ENCODE results near the gene SDK1. TPM values are rescaled to one million over a fixed set of nuclear protein-coding genes. Genes with fewer than 3 reads are reported as not detected.

The SDK1 gene
- polyA plus RNA-seq, 1 donor, result 7.1 TPM

DNA sequence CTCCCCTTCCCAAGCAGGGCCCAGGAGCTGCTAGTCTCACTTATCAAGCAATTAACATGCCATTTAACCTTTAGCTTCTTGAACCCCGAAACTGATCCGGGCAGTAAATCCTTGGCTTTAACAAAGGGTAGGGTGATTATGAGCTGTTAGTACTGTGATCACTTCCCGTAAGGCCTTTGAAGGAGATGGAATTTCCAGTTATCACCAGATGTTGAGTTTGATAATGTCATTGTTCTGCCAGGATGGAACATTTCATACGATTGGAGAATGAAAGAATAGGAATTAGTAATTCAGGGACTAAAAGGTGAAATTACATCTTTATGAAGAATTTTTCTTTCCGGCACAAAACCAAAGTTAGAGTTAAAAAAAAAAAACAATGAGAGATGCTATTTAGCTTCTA, 810.1 kb downstream of the SDK1 start:
- DNase-seq, result no peak

DNA sequence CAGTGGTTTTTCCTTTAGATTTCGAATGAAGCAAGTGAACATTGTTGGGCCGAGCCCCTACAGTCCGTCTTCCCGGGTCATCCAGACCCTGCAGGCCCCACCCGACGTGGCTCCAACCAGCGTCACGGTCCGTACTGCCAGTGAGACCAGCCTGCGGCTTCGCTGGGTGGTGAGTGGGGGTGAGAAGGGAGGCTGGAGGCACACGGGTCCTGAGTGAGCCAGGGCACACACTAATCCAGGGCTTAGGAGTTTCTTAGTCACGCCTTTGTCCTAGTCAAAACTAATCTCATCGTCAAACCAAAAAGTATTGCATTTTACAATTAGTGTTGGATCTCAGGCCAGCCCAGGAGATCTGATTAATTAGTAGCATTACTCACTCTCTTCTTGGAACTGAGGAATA, 812.2 kb downstream of the SDK1 start:
- DNase-seq, result no peak

DNA sequence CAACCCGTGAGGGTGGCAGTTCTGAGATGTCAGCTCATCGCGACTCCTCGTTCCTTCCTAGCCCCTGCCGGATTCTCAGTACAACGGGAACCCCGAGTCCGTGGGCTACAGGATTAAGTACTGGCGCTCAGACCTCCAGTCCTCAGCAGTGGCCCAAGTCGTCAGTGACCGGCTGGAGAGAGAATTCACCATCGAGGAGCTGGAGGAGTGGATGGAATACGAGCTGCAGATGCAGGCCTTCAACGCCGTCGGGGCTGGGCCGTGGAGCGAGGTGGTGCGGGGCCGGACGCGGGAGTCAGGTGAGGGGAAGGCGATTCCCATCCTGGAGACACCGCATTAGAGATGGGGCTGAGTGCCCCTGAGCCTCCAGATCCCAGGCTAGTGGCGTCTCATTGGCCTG, 812.9 kb downstream of the SDK1 start:
- no peak for DNase-seq

DNA sequence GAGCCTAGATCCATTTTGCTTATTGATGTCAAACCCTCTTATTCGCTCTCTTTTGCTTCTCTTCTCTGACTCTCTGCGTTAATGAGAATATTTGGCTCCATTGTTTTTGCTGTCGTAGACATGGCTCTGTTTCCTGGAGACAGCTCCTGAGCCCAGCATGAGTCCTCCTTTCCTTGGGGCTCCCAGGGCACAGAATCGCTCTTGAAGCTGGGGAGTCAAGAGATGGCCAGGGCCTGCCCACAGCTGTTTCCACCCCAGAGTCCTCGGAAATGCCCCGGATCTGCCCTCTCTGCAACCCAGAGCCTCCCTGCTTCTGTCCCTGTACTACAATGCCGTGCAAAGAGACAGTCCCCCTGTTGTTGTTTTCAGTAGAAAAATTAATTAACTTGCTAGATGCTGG, 814.4 kb downstream of the SDK1 start:
- no peak for DNase-seq

DNA sequence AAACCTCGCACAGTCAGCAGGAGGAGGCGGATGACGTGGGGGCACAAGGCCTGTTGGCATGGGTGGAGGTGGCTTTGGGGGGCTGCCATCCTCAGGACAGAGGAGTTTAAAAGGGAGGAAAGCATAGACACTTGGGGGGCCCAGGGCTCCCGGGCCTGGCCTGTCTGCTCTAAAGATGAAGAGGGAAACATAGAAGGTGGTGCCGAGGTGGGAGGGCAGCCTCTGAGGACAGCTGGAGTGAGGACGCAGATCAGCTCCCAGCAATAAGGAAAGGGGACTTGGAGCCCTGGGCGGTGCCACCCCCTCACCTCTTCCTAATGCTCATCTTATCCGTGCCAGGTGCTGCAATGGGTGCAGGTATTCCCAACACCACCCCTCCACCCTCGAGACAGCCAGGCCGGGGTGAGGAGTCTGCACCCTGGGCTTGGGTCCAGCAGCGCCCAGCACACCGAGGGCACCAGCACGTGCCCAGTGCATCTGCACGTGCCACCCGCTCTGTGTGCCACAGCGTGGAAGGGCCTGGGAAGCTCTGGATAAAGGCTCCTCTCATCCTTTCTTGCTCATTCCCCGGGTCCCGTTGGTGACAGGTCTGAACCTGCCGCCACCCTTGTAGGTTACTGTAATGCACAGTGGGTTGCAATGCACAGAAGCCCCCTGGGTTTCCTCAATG, 815.0 kb downstream of the SDK1 start:
- no peak for DNase-seq

DNA sequence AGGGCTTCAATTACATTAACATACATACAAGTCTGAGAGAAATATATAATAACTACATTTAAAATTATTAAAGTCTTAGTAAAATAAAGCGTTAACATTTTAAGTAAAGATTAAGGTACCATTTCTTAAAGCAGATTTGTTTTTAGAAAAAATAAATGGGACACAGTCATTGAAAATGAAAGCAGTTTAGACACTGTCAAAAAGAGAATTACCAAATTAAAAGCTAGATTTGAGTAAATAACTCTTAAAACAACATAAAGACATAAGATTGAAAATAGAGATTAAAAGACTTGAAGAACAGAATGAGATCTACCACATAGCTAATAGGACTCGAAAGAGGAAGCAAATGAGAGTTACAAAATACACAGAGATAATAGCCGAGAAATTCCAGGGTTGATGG, 818.8 kb downstream of the SDK1 start:
- DNase-seq, result no peak

DNA sequence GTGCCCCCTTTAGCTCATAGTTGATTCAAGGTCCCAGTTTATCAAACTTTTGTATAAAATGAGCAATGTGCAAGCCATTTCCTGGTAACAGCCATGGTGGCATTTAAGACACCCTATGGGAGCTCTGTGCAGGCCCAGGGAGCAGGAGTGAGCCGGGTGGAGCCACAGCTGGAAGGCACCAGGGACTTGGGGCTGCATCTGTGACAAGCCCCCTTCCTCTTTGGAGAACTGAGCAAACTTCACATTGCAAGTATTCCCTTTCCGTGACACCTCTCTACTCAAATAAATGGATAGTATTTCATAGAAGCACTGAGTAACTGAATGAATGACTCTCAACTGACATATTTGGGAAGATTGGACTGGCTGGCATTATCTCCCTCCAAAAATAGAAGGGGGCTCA, 822.3 kb downstream of the SDK1 start:
- no peak for DNase-seq

DNA sequence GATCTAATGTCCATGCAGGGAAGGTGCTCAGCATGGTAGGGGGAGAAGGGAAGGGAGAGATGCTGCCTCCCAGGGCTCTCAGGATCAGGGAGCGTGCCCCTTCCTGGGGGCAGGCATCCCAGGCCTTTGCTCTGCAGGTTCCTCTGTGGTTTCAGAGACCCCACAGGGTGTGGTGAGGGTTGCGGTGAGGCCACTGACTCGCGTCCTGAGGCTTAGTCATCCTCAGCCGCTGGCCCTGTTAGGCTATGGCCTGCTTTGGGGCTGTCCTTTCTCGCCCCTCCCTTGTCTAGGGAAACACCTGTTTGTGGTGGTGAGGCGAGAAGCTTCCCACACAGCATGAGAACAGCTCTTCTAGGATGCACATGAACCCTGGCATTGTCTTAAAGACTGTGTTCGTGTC, 822.8 kb downstream of the SDK1 start:
- DNase-seq, result no peak

DNA sequence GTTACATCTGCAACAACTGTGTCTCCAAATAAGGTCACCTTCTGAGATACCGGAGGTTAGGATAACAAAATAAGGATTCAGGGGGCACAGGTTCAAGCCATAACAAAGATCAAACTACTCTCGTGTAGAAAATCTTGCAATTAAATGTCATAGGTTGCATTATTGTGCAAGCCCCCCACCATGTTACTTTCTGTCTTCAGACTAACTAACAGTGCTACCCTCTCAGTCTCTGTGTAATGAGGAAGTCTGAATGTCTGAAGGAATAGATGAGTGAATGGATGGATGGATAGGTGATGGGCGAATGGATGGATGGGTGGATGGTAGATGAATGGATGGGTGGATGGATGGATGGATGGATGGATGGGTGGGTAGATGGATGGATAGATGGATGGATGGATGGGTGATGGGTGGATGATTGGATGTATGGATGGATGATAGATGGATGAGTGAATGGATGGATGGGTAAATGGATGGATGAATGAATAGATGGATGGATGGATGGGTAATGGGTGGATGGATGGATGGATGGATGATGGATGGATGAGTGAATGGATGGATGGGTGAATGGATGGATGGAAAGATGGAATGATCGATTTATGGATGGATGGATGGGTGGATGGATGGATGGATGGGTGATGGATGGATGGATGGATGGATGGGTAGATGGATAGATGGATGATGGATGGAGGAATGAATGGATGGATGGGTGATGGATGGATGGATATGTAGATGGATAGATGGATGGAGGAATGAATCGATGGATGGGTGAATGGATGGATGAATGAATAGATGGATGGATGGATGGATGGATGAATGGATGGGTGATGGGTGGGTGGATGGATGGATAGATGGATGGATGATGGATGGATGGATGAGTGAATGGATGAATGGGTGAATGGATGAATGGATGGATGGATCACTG, 823.8 kb downstream of the SDK1 start:
- no peak for DNase-seq

DNA sequence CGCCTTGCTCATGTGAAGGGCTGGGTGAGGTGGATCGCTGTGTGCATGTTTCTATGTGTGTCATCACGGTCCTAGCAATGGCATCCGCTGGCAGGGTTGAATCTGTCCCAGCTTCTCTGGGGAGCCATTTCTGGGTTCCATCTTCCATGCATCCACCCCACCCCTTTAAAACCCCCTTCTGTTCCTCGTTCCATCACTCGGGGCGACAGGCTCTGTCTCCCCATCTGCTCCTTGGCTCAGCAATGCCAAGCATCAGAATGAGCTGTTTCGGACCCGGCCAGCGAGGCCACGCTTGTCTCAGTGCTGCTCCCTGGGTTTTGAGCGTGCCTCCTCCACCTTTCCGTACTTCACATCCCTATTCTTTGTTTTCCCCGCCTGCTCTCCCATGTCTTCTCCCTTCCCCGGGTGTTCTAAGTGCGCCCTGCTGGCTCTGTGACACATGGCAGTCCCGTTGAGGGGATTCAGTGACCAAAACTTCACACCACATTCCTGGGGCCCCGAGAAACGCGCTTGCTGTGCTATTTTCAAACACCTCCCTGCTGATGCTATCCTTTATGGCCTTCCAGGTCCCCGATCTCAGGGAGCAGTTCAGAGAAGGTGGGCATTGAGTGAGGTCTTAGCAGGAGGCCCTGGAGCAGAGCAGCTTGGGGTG, 827.0 kb downstream of the SDK1 start:
- no peak for DNase-seq

DNA sequence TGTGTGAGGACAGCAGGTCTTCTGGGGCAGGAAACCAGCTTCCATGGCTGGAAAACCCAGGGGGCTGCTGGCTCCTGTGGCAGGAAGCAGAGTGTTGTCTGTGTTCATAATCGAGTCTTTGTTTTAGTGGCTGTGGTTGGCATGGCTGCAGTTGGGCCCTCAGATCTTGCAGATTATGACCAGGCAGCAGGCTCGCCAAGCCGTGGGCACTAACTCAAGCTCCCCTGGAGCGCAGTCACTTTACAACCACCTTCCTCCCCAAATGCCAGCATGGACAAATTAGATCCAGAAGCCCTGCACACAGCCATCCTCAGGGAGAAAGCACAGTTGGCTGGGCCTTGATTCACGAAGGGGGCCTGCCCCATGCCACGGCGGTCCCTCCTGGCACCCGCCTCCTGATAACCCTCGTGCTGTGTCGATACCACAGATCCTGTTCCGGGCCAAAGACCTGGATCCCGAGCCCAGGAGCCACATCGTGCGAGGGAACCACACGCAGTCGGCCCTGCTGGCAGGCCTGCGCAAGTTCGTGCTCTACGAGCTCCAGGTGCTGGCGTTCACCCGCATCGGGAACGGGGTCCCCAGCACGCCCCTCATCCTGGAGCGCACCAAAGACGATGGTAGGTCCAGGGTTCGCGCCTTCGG, 828.5 kb downstream of the SDK1 start:
- no peak for DNase-seq

DNA sequence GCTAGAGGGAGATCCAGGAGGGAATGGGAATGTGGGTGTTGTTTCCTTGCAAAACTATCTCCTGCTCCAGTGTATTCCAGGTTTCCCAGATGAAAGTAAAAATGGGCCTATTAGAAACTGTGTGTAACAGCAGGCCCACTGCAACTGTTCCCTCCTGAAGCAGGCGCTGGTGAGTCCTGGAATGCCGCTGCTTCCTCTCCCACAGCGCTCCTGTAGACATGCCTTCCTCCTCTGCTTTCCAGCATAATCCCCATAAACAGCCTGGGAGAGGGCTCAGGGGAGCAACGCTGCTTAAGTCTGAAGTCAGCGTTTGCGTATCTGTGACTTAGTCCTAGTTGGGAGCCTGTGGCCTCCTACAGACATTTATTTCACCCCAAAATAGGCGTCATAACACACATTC, 830.0 kb downstream of the SDK1 start:
- no peak for DNase-seq

DNA sequence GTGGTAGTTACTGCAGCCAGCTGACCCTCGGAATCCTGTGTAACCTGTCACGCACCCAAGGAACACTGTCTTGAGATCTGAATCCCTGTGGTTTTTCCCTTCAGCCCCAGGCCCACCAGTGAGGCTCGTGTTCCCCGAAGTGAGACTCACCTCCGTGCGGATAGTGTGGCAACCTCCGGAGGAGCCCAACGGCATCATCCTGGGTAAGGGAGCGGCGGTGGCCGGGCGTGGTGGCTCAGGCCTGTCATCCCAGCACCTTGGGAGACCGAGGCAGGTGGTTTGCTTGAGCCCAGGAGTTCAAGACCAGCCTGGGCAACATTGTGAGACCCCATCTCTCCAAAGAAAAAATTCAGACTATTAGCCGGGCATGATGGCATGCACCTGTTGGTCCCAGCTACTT, 831.2 kb downstream of the SDK1 start:
- DNase-seq, result no peak

DNA sequence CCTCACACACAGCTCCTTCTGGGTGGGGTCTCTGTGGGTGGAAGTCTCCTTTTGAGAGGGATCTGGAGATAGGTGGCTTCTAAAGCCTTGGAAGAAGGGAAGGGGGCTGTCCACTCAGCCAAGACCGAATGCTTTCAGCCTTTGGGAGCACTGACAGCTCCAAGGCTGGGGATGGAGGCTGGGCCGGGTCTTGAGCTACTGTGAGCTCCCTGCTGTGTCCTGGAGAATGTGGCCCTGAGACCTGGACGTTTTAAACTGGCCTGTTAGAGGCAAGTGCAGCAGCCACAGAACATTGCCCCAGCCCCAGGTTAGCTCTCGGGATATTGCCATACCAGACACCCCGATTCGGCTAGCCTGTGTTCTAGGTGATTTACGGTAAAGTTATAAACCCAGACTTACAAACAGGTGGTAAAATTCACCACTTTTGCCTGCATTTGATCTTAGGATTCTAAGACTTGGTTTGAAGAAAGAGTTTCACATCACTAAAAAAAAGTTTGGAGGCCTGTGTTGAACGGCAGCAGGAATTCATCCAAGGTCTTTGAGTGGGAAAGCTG, 832.5 kb downstream of the SDK1 start:
- no peak for DNase-seq

DNA sequence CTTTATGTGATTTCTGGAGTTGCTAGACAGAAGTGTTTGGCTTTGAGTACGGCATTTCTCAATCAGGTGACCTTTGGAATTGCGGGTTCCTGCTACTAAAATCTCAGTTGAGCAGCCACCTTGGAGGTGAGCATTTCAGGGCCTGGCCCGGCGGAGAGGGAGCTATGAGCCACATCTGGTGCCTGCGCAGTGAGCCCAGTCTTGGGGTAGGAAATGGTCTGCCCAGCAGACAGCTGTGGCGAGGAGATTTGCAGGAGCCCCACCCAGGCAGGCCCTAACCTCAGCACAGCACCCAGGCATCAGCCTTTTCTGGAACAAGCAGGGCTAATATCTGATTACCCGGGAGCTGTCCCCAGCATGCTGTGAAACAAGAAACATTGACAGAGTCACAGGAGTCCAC, 833.2 kb downstream of the SDK1 start:
- no peak for DNase-seq

DNA sequence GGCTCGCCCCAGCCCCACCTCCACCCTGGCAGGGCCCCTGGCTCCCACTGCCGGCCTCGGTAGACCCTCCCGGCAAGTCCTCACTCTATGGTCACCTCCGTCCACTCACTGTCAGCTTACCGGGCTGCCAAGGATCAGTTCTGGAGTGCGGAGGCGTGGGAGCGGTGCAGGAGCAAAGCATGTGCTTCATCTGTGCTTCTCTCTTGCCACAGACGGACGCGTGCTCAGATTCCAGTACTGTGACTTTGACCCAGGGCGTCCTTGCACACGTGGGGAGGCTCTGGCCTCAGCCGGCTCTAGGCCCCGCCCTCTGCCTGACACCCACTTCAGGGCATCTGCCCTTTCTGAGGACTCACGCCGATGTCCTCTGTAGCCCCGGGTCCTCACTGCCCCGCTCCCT, 833.6 kb downstream of the SDK1 start:
- DNase-seq, result no peak

DNA sequence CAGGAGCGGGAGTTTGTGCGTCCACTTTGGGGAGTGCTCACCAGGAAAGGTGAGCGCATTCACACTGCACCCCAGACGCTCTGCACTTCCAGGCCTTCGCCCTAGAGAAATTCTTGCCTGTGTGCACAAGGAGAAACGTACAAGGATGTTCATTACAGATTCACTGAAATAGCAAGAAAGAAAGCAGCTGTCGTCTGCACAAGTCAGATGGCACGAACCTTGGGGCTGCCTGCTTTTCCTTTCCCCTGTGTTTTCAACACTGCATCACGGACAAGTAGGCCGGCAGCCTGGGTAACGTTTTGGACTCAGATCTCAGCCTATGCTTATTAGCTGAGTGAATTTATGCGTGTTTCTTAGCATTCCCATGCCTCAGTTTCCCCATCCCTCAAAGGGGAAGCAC, 834.2 kb downstream of the SDK1 start:
- DNase-seq, result no peak

DNA sequence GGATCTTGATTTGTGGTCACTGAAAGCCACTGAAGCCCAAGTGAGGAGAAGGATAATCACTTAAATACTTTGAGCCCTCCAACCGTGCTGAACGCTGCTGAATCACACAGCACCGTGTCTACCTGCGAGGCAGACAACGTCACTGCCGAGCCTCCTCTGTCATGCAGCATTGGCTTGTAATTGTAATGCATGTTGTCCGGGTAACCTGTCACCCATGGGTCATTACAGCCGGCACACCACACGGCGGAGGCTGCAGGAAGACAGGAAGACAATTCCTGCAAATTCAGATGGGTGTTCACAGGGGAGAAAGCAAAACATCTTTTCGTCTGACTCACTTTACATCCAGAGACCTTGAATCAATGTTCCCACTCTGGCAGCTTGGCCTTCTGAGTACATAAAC, 835.0 kb downstream of the SDK1 start:
- no peak for DNase-seq

DNA sequence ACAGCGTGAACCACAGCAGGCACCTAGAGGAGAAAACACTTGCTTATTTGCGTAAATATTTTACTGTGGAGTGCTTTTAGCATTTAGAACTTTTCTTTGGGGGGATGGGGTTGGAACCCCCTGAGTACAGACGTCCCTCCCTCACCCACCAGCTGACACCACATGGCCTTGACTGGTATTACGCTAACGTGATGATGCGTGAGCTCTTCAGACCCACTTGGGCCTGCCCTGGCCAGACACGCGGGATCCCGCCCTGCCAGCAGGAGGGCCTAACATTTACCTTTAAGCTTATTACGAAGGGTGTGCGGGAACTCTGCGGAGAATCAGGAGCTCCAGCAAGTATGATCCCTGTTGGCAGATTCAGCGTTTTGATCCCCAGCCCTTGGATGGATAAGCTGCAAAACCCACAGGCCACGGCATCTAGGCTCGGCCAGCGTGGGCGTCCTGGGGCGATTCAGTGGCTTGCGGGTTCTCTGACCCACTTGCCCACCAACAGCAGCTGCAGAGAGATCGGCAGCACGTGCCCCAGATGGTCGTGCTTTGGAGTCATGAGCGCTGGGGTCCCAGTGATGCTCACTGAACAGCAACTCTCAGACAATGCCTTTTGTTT, 835.6 kb downstream of the SDK1 start:
- DNase-seq, result no peak

DNA sequence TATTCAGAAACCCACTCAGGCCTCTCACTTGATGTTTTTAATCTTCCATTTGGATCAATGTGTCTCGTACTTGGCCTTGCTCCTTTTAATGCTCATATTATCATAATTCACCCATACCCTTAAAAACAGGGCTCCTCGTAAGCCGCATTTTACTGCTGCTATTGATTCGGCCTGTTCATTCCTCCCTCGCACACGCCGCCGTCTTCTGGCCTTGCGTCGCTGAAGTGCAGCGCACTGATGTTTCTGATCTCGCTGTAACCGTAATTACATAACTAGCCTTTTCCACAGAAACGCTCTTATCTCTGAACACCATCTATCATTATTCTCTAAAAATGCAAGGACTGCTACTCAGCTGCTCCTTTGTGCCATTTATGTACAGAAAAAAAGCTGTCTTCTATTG, 836.5 kb downstream of the SDK1 start:
- no peak for DNase-seq

DNA sequence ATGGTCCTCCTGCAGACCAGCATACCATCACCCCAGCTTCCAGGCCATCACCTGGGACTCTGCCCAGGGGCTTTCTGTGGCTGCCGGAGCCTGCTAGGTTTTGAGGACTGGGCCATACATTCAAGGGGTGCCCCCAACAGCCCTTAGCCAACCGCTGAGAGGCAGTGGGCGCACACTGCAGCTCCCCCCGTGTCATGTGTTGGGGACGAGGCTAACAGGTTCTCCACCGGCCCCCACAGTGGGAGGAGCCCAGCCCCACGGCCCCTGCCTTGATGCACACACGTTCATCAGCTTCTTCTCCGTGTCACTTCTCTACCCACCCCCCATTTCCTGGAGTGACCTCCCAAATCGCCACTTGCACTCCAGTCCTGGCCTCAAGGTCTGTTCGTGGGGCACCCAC, 837.8 kb downstream of the SDK1 start:
- DNase-seq, result no peak
